ENCODE data around the gene IL2RA.

- TF ChIP-seq CTCF (IDR thresholded peaks at IDR 0.05), result no peak
- TF ChIP-seq POLR2A (IDR thresholded peaks at IDR 0.05), result no peak
Observed at GRCh38 chr10:5987747-5988146, 74.4 kb downstream of the IL2RA start.

All from testis (tissue), 2 donors.